G401 (cell line): ENCODE data around the gene PSMG4. TPM values are rescaled to one million over a fixed set of nuclear protein-coding genes. Genes with fewer than 3 reads are reported as not detected.

Source experiments
- DNase-seq: peaks from one replicate; pipeline ENCODE4 v3.0.0-alpha.2; 2015; ENCODE audit warnings: low spot score
- in situ Hi-C: cut with HindIII; loops from 2 replicates; pipeline ENCODE4 v1.10.0; 2016; ENCODE audit warnings: low sequenced_read_pairs, mixed read lengths
- total RNA-seq: library from RNA; depleted of rRNA; stranded (reverse); fragments of >200 nt; shearing (Covaris generic); gene quantifications from 2 replicates; pipeline ENCODE4 v1.2.3, GENCODE V29; 2014

Gene PSMG4
- total RNA-seq, 1 experiment from 2014 or later, result 26.6 TPM

- peak; percentile 85 for DNase-seq
- in situ Hi-C loops, result no loop called here
These were observed 11.2 kb upstream of the PSMG4 start for GRCh38 chr6:3247255-3248146.

- in situ Hi-C loops, result no loop called here
- DNase-seq, result no peak
These were observed 8.9 kb upstream of the PSMG4 start for GRCh38 chr6:3249821-3250220.

- peak; percentile 62 for DNase-seq
These were observed 8.5 kb upstream of the PSMG4 start for GRCh38 chr6:3250231-3250675.

DNA sequence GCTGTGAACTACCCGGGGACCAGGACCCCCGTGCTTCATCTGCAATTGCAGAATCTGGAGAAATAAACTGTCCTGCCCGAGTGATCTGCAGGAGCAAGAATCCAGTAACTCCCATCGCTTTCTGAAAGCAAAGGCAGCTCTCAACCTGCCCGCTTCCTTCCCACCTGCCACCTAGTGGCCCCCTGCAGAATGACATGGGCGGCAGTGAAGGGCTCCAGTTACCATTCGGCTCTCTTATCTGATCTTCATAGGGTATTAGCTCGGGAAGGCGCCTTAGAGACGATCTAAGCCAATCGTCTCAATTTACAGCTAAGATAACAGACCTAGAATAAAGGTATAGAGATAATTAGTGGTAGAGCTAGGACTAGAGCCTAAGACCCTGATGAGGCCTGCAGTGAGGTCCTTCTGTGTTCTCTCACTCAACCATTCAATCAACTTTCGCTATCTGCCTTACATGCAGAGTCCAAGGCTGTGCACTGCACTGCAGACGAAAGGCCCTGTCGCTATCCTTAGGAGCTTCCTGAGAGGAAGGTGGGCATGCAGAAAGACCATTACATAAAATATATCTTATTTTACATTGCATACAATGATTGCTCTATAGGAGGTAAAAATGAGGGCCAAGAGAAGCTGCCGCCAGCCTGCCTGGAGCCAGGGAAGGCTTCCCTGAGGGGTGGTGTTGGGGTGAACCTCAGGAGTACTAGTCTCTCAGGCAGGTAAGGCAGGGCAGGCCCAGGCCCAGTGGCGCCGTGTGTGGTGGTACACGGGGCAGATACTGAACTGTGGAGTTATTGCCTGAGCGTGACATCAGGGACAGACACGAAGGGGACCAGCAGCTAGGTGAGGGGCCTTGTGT, 7.1 kb upstream of the PSMG4 start:
- DNase-seq, result peak; percentile 93
- in situ Hi-C loops, result no loop called here

More at GRCh38 chr6:3250231-3250675, 8.5 kb upstream of the PSMG4 start:
- in situ Hi-C loops, result no loop called here

GRCh38 chr6:3252369-3252768, 6.4 kb upstream of the PSMG4 start:
- in situ Hi-C loops, result no loop called here

GRCh38 chr6:3252861-3253596, 5.7 kb upstream of the PSMG4 start:
- in situ Hi-C loops, result no loop called here

More at GRCh38 chr6:3252369-3252768, 6.4 kb upstream of the PSMG4 start:
- DNase-seq, result no peak

DNA sequence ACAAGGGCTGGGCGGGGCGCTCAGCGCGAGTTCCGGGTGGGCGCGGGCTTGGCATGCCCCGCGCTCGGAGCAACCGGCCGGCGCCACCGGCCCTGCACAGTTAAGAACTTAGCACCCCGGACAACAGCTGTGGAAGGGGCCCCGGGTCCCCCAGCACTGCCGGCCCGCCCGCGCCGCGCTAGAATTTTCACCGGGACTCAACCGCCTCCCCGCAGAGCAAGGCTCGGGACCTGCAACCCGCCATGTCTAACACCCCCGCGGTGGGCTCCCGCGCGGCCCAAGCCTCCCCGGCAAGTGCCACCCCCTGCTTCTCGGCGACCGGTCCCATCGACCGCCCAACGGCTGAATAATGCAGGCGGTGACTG, 5.2 kb upstream of the PSMG4 start:
- in situ Hi-C loops, result no loop called here
- DNase-seq, result no peak

More at GRCh38 chr6:3252861-3253596, 5.7 kb upstream of the PSMG4 start:
- DNase-seq, result no peak

GRCh38 chr6:3258201-3258600, 546 bp upstream of the PSMG4 start:
- no peak for DNase-seq
- in situ Hi-C loops, result no loop called here

DNA sequence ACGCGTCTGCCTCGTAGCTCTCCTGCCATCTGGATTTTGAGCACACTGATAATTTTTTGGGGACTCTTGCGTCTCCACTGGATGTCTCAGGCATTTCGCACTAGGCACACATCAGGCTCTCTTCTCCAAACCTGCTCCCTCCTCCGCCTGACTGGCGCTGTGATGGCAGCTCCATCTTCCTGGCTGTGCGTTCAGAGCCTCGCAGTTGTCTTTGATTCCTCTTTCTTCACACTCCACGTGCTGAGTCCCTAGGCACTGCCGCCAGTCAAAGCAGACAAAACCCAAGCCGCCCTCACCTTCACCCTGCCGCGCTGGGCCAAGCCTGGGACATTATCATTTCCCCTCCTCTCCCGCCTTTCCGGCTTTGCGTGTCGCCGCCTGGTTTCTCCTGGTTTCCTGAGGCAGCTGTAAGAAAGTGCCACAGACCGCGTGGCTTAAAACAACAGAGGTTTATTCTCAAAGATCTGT, 778 bp downstream of the PSMG4 start:
- in situ Hi-C loops, result no loop called here
- peak; percentile 58 for DNase-seq

DNA sequence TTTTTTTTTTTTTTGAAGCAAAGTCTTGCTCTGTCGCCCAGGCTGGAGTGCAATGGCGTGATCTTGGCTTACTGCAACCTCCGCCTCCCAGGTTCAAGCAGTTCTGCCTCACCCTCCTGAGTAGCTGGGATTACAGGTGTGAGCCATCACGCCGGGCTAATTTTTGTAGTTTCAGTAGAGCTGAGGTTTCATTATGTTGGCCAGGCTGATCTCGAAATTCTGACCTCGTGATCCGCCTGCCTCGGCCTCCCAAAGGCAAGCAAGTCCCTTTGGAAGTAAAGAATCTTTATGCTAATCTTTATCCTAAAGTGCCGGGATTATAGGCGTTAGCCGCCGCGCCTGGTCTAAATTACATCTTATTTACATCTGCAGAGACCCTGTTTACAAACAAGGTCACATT, 1.5 kb downstream of the PSMG4 start:
- in situ Hi-C loops, result no loop called here
- DNase-seq, result no peak

DNA sequence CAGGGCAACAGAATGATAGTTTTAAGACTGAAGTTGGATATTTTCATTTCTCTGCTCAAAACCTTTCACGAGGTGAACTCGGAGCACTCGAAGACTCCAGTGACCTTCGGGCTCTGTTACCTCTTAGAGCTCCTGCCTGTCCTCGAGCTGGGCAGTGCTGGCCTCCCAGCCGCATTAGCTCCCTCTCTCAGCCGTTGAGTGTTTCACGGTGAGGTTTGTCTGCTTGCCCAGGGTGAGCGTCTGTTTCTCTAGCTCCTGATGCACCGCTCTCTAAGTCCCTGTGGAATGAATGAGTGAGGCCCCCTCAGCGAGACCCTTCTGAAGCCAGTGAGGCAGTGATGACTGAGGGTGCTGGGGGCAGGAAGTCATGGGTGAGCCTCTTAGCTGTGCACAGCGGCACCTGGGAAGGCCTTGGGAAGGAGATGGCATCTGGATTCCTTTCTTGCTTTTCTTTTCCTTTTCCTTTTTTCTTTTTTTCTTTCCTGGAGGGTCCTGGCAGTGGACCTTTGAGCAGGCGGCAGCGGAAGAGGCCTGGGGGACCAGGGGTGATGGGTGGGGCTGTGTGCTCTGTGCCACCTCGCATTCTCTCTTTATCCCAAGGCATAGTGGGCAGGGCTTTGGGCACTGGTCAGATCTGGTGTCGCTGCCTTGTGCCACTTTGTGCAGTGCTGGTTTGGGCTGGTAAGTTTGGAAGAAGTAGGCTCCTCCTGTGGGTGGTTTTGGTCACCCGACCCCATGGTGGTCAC, 2.2 kb downstream of the PSMG4 start:
- DNase-seq, result no peak
- in situ Hi-C loops, result no loop called here

DNA sequence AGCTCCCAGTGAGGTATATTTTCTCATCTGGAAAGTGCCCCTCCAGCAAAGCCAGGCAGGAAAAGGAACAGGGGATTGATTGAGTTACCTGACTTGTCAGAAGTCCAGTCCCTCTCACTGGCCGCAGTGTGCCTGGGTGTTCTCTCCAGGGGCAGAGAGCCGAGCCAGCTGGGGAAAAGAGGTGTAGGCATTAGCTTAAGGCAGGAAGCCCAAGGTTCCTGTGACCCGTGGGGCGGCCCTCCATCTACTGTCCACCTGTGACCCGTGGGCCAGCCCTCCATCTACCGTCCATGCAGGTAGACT, 2.7 kb downstream of the PSMG4 start:
- no peak for DNase-seq
- in situ Hi-C loops, result no loop called here

DNA sequence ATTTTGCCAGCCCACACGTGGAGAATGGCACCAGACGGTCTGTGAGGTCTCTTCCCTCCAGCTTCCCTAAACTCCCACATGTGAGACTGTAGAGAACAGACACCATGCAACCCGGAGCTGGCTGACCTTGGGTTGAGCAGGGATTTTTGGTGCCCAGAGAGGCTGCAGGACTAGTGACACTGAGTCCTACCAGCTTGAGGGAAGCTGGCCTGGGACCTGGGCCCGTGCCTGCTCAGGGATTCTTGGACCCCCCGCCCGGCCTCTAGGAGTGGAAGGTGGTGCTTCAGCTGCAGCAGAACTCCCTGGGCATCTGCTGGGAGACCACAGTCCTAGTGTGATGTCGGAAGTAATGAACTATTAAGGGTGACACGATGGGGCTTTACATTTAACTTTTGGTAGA, 3.2 kb downstream of the PSMG4 start:
- in situ Hi-C loops, result no loop called here
- DNase-seq, result no peak

- in situ Hi-C loops, result no loop called here
- no peak for DNase-seq
These were observed 4.3 kb downstream of the PSMG4 start for GRCh38 chr6:3263096-3263495.

- no peak for DNase-seq
- in situ Hi-C loops, result no loop called here
These were observed 5.6 kb downstream of the PSMG4 start for GRCh38 chr6:3264356-3264755.

- in situ Hi-C loops, result no loop called here
- DNase-seq, result no peak
These were observed 6.9 kb downstream of the PSMG4 start for GRCh38 chr6:3265671-3266070.

GRCh38 chr6:3266170-3266569, 7.4 kb downstream of the PSMG4 start:
- in situ Hi-C loops, result no loop called here
- no peak for DNase-seq

- in situ Hi-C loops, result no loop called here
- no peak for DNase-seq
These were observed 8.4 kb downstream of the PSMG4 start for GRCh38 chr6:3267162-3267561.

GRCh38 chr6:3268680-3269079, 9.9 kb downstream of the PSMG4 start:
- no peak for DNase-seq
- in situ Hi-C loops, result no loop called here
